K562 (cell line): Measurements from ENCODE around the gene NOSTRIN. TPM values are rescaled to one million over a fixed set of nuclear protein-coding genes. Genes with fewer than 3 reads are reported as not detected.
A peak's percentile ranks its signal among the peaks of the same experiment; 100 is the strongest.

Experiments used
- ATF6 ChIP-seq: sonication (generic); formaldehyde crosslinking; IDR thresholded peaks from 2 replicates; pipeline ENCODE4 v1.4.0; 2020; ENCODE audit warnings: mild to moderate bottlenecking, missing genetic modification reagents
- CTCF ChIP-seq, 3 experiments: IDR thresholded peaks in 2 of 3; conservative IDR thresholded peaks in 1 of 3; 2 replicates each; pipeline ENCODE4 v1.5.1; 2011 to 2012; ENCODE audit warnings: low read length in 3 of 3, mild to moderate bottlenecking in 3 of 3, control low read depth in 2 of 3, improper control_type of control experiment in 1 of 3, inconsistent platforms in 1 of 3, low read depth in 1 of 3, mixed read lengths in 1 of 3, moderate library complexity in 1 of 3; ENCODE audit not compliant: insufficient read depth in 2 of 3
- DACH1 ChIP-seq: fragments of 450-650 bp; IDR thresholded peaks from 2 replicates; pipeline ENCODE4 v1.6.1; 2018; ENCODE audit not compliant: partially characterized antibody
- DPF2 ChIP-seq: fragments of 450-650 bp; IDR thresholded peaks from 2 replicates; pipeline ENCODE4 v1.6.1; 2016
- HLTF ChIP-seq: fragments of 450-650 bp; IDR thresholded peaks from 2 replicates; pipeline ENCODE4 v1.6.1; 2016
- HNRNPLL ChIP-seq: fragments of 200-400 bp; formaldehyde crosslinking; IDR thresholded peaks from 2 replicates; pipeline ENCODE4 v1.6.1; 2017; ENCODE audit warnings: low read length, low read depth, mild to moderate bottlenecking; ENCODE audit not compliant: poor library complexity, severe bottlenecking
- JUND ChIP-seq, 2 experiments: IDR thresholded peaks; 2 replicates in 1 of 2; 3 replicates in 1 of 2; pipeline ENCODE4 v1.6.1; 2011; ENCODE audit warnings: borderline replicate concordance in 2 of 2, low read depth in 2 of 2, low read length in 2 of 2, improper control_type of control experiment in 1 of 2, missing biosample characterization in 1 of 2, missing genetic modification characterization in 1 of 2, missing genetic modification reagents in 1 of 2
- MCM2 ChIP-seq: fragments of 450-650 bp; IDR thresholded peaks from 2 replicates; pipeline ENCODE4 v1.6.1; 2017; ENCODE audit warnings: low read depth, mild to moderate bottlenecking
- MECOM ChIP-seq: fragments of 250-450 bp; sonication (Bioruptor Pico); IDR thresholded peaks from 2 replicates; pipeline ENCODE4 v1.8.0; 2022; ENCODE audit warnings: inconsistent platforms
- MEF2A ChIP-seq: IDR thresholded peaks from 2 replicates; pipeline ENCODE4 v1.6.1; 2011; ENCODE audit warnings: low read depth, mild to moderate bottlenecking, low read length, moderate library complexity; ENCODE audit not compliant: control insufficient read depth
- NFE2 ChIP-seq: IDR thresholded peaks from 2 replicates; pipeline ENCODE4 v1.6.1; 2014; ENCODE audit warnings: antibody characterized with exemption, low read depth
- NR4A1 ChIP-seq, 2 experiments: fragments of 250-450 bp in 1 of 2; fragments of 450-650 bp in 1 of 2; sonication (Bioruptor Pico) in 1 of 2; IDR thresholded peaks; 2 replicates each; pipeline versions ENCODE4 v1.4.0 to v1.6.1; 2016 to 2020; ENCODE audit warnings: mild to moderate bottlenecking in 2 of 2, missing compliant biosample characterization in 1 of 2, missing genetic modification characterization in 1 of 2, moderate library complexity in 1 of 2
- SAFB2 ChIP-seq: fragments of 200-400 bp; formaldehyde crosslinking; IDR thresholded peaks from 2 replicates; pipeline ENCODE4 v1.6.1; 2018; ENCODE audit warnings: borderline replicate concordance, low read length, low read depth, moderate library complexity; ENCODE audit not compliant: severe bottlenecking
- SAP30 ChIP-seq: fragments of 200-600 bp; sonication (generic); IDR thresholded peaks from 2 replicates; pipeline ENCODE4 v1.6.1; 2012; ENCODE audit warnings: borderline replicate concordance, low read depth, mild to moderate bottlenecking, moderate library complexity, low read length, control low read depth, inconsistent platforms; ENCODE audit not compliant: insufficient read depth, poor library complexity, severe bottlenecking
- SP2 ChIP-seq: IDR thresholded peaks from 2 replicates; pipeline ENCODE4 v1.6.1; 2011; ENCODE audit warnings: mild to moderate bottlenecking, low read depth, low read length, moderate library complexity; ENCODE audit not compliant: poor library complexity, severe bottlenecking; ENCODE audit errors: extremely low read depth
- ZBTB7A ChIP-seq: IDR thresholded peaks from 2 replicates; pipeline ENCODE4 v1.6.1; 2011; ENCODE audit warnings: low read depth, mild to moderate bottlenecking, low read length, moderate library complexity, borderline replicate concordance; ENCODE audit not compliant: control insufficient read depth
- ZFP91 ChIP-seq: sonication (generic); formaldehyde crosslinking; IDR thresholded peaks from 2 replicates; pipeline ENCODE4 v1.8.0; 2022; ENCODE audit warnings: mild to moderate bottlenecking, missing genetic modification reagents
- ZNF133 ChIP-seq: fragments of 250-450 bp; sonication (Bioruptor Pico); IDR thresholded peaks from 2 replicates; pipeline ENCODE4 v1.4.0; 2020; ENCODE audit warnings: mild to moderate bottlenecking
- ZNF175 ChIP-seq: fragments of 200-800 bp; sonication (Bioruptor generic); IDR thresholded peaks from 2 replicates; pipeline ENCODE4 v1.6.1; 2016; ENCODE audit warnings: low read depth, mild to moderate bottlenecking, missing genetic modification characterization, missing compliant biosample characterization
- ZNF507 ChIP-seq: conservative IDR thresholded peaks from 2 replicates; pipeline ENCODE4 v1.6.1; 2017; ENCODE audit warnings: missing genetic modification characterization, missing compliant biosample characterization
- ZNF589 ChIP-seq: fragments of 200-800 bp; sonication (Bioruptor generic); IDR thresholded peaks from 2 replicates; pipeline ENCODE4 v1.6.1; 2016; ENCODE audit warnings: low read depth, missing genetic modification characterization, missing compliant biosample characterization
- polyA plus RNA-seq, 8 experiments: library from polyadenylated mRNA; depleted of rRNA in 4 of 8; stranded (reverse) in 5 of 8; unstranded in 3 of 8; fragments of >200 nt; fragmentation: Nextera tagmentation in 2 of 8; fragmentation: Illumina TruSeq in 1 of 8; extraction: Ambion mirVana in 2 of 8; extraction: Trizol in 1 of 8; gene quantifications; 2 replicates each; pipeline versions ENCODE4 v1.2.1 to v1.2.3, GENCODE V29; 2011 to 2014; ENCODE audit warnings: inconsistent platforms in 1 of 8, missing spikeins in 1 of 8
- total RNA-seq, 7 experiments: library from RNA; depleted of rRNA in 6 of 7; stranded (reverse); fragments of >200 nt in 6 of 7; fragmentation: Illumina TruSeq in 2 of 7; extraction: Trizol in 2 of 7; gene quantifications; 2 replicates each; pipeline versions ENCODE4 v1.2.1 to v1.2.3, GENCODE V29; 2011 to 2021; ENCODE audit warnings: low replicate concordance in 1 of 7

Gene NOSTRIN
- total and polyA plus RNA-seq, 9 of the 15 experiments (the other 6 are each of a cell fraction or from before 2014, with no cell fraction given) = 26.7 to 82.9 (median 56.3) TPM

GRCh38 chr2:168797286-168797655, 5.2 kb upstream of the NOSTRIN start (continued):
- TF ChIP-seq DACH1 (peak; percentile 33), MEF2A (no peak), ZNF133 (no peak), ZNF507 (tag) (no peak), JUND (IDR thresholded peaks at IDR 0.05; ENCODE audit: borderline replicate concordance, low read depth, low read length) (0 out of 2 replicates have a peak, but pooled peaks have one; percentile 12), JUND (tag; IDR thresholded peaks at IDR 0.05; ENCODE audit: borderline replicate concordance, low read depth, low read length) (no peak; the same call in 2 of the 3 replicates), CTCF (IDR thresholded peaks at IDR 0.05 in 2 of 3, conservative IDR thresholded peaks at IDR 0.05 in 1 of 3; ENCODE audit: insufficient read depth in 2 of 3, low read depth in 1 of 3, low read length in 3 of 3) (no peak), ZBTB7A (no peak), ZFP91 (CRISPR knock-in tag) (no peak), HNRNPLL (no peak), MECOM (CRISPR knock-in tag) (peak; percentile 22; the same call in 1 of the 2 replicates), ZNF175 (CRISPR knock-in tag) (no peak), ATF6 (CRISPR knock-in tag) (0 out of 2 replicates have a peak, but pooled peaks have one; percentile 43), NR4A1 (CRISPR knock-in tag; IDR thresholded peaks at IDR 0.05) (no peak), NR4A1 (tag; IDR thresholded peaks at IDR 0.05) (peak; percentile 34; the same call in 1 of the 2 replicates), NFE2 (no peak), HLTF (0 out of 2 replicates have a peak, but pooled peaks have one; percentile 7), SP2 (no peak), ZNF589 (CRISPR knock-in tag) (no peak), MCM2 (no peak), SAP30 (no peak), SAFB2 (no peak), DPF2 (peak; percentile 27)
